ENCODE results near the gene NUP214. TPM values are rescaled to one million over a fixed set of nuclear protein-coding genes. Genes with fewer than 3 reads are reported as not detected.

The NUP214 gene
- total RNA-seq, 2 donors from 2014 or later: 43.9 to 115 TPM

- intact Hi-C loops (cut with DNase I): no loop called here
- no peak for DNase-seq (ENCODE audit: low spot score)
- WGBS: 47% methylated on average over 4 of the region's 4 CpGs
- H3K27me3 ChIP-seq (replicated peaks; ENCODE audit: insufficient read depth): no peaks in the 10 kb centered on the region
- H3K36me3 ChIP-seq: no peaks in the 10 kb centered on the region
- no peaks in the 10 kb centered on the region for H3K9me3 ChIP-seq
- no peak overlapping the region for H3K27ac ChIP-seq
- TF ChIP-seq POLR2AphosphoS5 (IDR thresholded peaks at IDR 0.05): no peak
- no peak for TF ChIP-seq CTCF (IDR thresholded peaks at IDR 0.05)
- no peak for TF ChIP-seq POLR2A (IDR thresholded peaks at IDR 0.05)
- no peaks in the 10 kb centered on the region for H3K4me1 ChIP-seq (replicated peaks)
- no peak overlapping the region for H3K4me3 ChIP-seq
Measured at GRCh38 chr9:131214876-131215275, 89.5 kb downstream of the NUP214 start.

DNA sequence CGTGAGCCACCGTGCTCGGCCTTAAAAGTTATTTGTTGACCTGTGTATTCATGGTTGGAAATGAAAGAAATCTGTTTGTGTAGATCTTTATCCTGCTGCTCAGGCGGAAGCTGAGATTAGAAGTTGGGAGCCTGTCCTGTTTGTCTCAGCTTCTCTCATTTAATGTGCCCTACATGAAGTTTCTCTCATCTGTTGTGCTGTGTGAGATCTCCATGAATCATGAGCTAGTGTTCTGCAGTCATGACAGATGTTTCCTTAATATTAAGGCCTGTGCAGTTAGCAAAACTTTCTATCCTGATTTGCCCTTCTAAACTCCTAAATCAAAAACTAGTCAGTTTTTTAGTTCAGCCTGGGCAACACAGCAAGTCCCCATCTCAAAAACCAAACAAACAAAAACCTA lies 91.4 kb downstream of the NUP214 start:
- DNase-seq (ENCODE audit: low spot score): no peak
- H3K4me3 ChIP-seq: no peak overlapping the region
- no peaks in the 10 kb centered on the region for H3K36me3 ChIP-seq
- H3K4me1 ChIP-seq (replicated peaks): no peaks in the 10 kb centered on the region
- TF ChIP-seq POLR2AphosphoS5 (IDR thresholded peaks at IDR 0.05): no peak
- TF ChIP-seq CTCF (IDR thresholded peaks at IDR 0.05): no peak
- no peak for TF ChIP-seq POLR2A (IDR thresholded peaks at IDR 0.05)
- intact Hi-C loops (cut with DNase I): no loop called here
- 66% methylated on average over 4 of the region's 4 CpGs for WGBS
- H3K27me3 ChIP-seq (replicated peaks; ENCODE audit: insufficient read depth): no peaks in the 10 kb centered on the region
- H3K27ac ChIP-seq: no peak overlapping the region
- H3K9me3 ChIP-seq: no peaks in the 10 kb centered on the region

DNA sequence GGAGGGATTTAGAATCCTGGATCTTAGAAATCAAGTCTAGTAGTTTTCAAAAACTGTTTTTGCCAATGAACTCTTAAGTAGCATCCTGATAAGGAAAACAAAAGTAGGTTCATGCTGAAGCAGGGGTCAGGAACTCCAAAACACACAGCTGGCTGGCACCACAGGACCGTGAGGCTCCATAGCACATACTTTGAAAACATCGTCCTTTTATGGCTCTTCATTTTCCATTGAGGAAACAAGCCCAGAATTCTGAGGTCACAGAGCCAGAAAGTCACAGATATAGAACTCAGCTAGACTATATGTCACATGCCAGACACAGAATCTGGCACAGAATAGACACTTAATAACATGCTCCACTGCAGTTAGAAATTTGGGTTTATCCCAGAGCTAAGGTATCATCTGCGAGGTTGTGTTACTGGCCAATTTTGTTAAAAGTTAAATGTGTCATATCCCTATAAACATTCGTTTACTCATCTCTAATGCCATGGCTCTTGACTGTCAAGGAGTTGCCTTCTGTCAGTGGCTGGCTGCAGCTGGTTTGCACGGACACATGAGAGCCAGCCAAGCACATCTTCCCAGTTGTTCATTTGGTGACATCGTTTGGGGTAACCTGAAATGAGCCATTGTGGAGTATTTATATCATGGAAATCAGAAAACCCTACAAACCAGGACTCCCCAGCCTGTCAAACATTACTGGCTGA lies 92.1 kb downstream of the NUP214 start:
- Histone ChIP-seq H3K4me3 (no peak overlapping the region), H3K9me3 (no peaks in the 10 kb centered on the region), H3K27me3 (replicated peaks; ENCODE audit: insufficient read depth) (no peaks in the 10 kb centered on the region), H3K4me1 (replicated peaks) (no peaks in the 10 kb centered on the region), H3K36me3 (no peaks in the 10 kb centered on the region), H3K27ac (no peak overlapping the region)
- TF ChIP-seq POLR2AphosphoS5 (IDR thresholded peaks at IDR 0.05) (no peak), POLR2A (IDR thresholded peaks at IDR 0.05) (no peak), CTCF (IDR thresholded peaks at IDR 0.05) (no peak)
- intact Hi-C loops (cut with DNase I): no loop called here
- no peak for DNase-seq (ENCODE audit: low spot score)
- 53% methylated on average over 6 of the region's 6 CpGs for WGBS

DNA sequence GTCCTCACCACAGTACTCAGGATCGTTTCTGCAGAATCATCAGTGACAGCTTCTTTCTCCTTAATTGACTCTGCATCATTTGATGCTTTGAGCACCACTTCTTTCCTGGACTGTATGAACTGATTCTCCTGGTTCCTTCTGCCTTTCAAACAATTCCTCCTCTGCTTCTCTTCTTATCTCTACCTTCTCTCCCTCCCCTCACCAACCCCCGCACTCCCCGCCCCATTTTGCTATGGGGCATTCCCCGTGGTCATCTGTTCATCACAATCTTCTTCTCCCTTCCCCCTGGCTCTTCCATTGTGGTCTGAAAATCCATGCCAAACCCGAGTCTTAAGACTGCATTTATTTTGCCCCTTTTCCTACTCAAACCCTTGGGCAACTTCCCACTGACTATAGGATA lies 93.0 kb downstream of the NUP214 start:
- 76% methylated on average over 5 of the region's 5 CpGs for WGBS
- Histone ChIP-seq H3K4me3 (no peak overlapping the region), H3K27me3 (replicated peaks; ENCODE audit: insufficient read depth) (no peaks in the 10 kb centered on the region), H3K36me3 (no peaks in the 10 kb centered on the region), H3K27ac (no peak overlapping the region), H3K9me3 (no peaks in the 10 kb centered on the region), H3K4me1 (replicated peaks) (no peaks in the 10 kb centered on the region)
- intact Hi-C loops (cut with DNase I): no loop called here
- no peak for DNase-seq (ENCODE audit: low spot score)
- no peak for TF ChIP-seq POLR2AphosphoS5 (IDR thresholded peaks at IDR 0.05)
- no peak for TF ChIP-seq POLR2A (IDR thresholded peaks at IDR 0.05)
- TF ChIP-seq CTCF (IDR thresholded peaks at IDR 0.05): no peak

DNA sequence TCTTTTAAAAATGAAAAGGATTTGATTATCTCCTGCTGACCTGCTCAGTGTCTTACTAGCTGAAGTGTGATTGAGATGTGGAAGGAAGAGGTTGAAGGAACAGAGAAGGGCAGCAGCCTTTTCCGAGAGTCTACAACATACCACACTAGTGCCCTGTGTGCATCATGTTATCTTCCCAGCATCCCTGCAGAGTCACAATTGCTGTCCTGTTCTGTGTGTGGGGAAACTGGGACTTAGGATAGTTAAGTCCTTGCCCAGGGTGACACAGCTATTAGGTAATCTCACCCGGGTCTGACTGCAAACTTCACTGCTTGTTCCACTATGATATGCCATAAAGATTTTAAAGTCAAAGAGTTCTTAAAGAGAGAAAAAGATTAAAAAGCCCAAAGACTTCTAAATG lies 95.1 kb downstream of the NUP214 start:
- intact Hi-C loops (cut with DNase I): no loop called here
- no peaks in the 10 kb centered on the region for H3K27me3 ChIP-seq (replicated peaks; ENCODE audit: insufficient read depth)
- no peaks in the 10 kb centered on the region for H3K36me3 ChIP-seq
- no peak overlapping the region for H3K4me3 ChIP-seq
- no peak for DNase-seq (ENCODE audit: low spot score)
- no peak overlapping the region for H3K27ac ChIP-seq
- no peak for TF ChIP-seq POLR2A (IDR thresholded peaks at IDR 0.05)
- no peak for TF ChIP-seq POLR2AphosphoS5 (IDR thresholded peaks at IDR 0.05)
- no peak for TF ChIP-seq CTCF (IDR thresholded peaks at IDR 0.05)
- no peaks in the 10 kb centered on the region for H3K9me3 ChIP-seq
- no peaks in the 10 kb centered on the region for H3K4me1 ChIP-seq (replicated peaks)
- 69% methylated on average over 2 of the region's 2 CpGs for WGBS

Data from prostate gland (tissue), 2 donors.